H1 (cell line): ENCODE measurements around the gene DDX53. TPM values are rescaled to one million over a fixed set of nuclear protein-coding genes. Genes with fewer than 3 reads are reported as not detected.

ENCODE experiments used
- CTCF ChIA-PET: fragments of 300-600 bp; sonication (Branson Sonifier 250); formaldehyde crosslinking; loops from one replicate; lab custom pipeline; 2021; ENCODE audit not compliant: partially characterized antibody; lab: Charles Lee
- POLR2A ChIA-PET: fragments of 300-600 bp; sonication (Branson Sonifier 250); formaldehyde crosslinking; loops from one replicate; lab custom pipeline; 2021; ENCODE audit warnings: inconsistent platforms; ENCODE audit not compliant: partially characterized antibody; lab: Charles Lee
- DNase-seq, 2 experiments: peaks; one replicate each; pipeline versions ENCODE4 v3.0.0 to v3.0.0-alpha.2; 2010 to 2022; ENCODE audit warnings: low spot score in 2 of 2, low read depth in 1 of 2, mixed read lengths in 1 of 2
- FAIRE-seq: peaks from 2 replicates; lab custom pipeline; 2011; peaks lifted over from hg19 to GRCh38; lab: Jason Lieb, UNC
- H2AFZ ChIP-seq: 2 replicates; pipeline ENCODE4 v1.8.1; 2012; ENCODE audit warnings: low read length, inconsistent platforms
- H2AK5ac ChIP-seq: 2 replicates; pipeline ENCODE4 v1.6.1; 2013; ENCODE audit warnings: low read depth, low read length
- H2BK120ac ChIP-seq: replicated peaks from 2 replicates; pipeline ENCODE3; 2013; ENCODE audit warnings: low read depth, low read length, inconsistent platforms
- H2BK12ac ChIP-seq: 2 replicates; pipeline ENCODE4 v1.6.1; 2013; ENCODE audit warnings: low read depth, low read length
- H2BK15ac ChIP-seq: 2 replicates; pipeline ENCODE4 v1.6.1; 2013; ENCODE audit warnings: low read length
- H2BK20ac ChIP-seq: 2 replicates; pipeline ENCODE4 v1.6.1; 2013; ENCODE audit warnings: low read length
- H2BK5ac ChIP-seq: 2 replicates; pipeline ENCODE4 v1.6.1; 2013; ENCODE audit warnings: low read depth, low read length
- H3K14ac ChIP-seq: 2 replicates; pipeline ENCODE4 v1.6.1; 2013; ENCODE audit warnings: inconsistent platforms; ENCODE audit not compliant: insufficient read length
- H3K18ac ChIP-seq: 2 replicates; pipeline ENCODE4 v1.6.1; 2013; ENCODE audit warnings: low read length; ENCODE audit errors: extremely low read depth
- H3K23ac ChIP-seq: 2 replicates; pipeline ENCODE4 v1.6.1; 2013; ENCODE audit warnings: inconsistent platforms; ENCODE audit not compliant: insufficient read length
- H3K23me2 ChIP-seq: 2 replicates; pipeline ENCODE4 v1.6.1; 2013; ENCODE audit warnings: low read depth, low read length
- H3K27ac ChIP-seq: 2 replicates; pipeline ENCODE4 v1.6.1; 2011; ENCODE audit warnings: low read depth, low read length, inconsistent platforms
- H3K27me3 ChIP-seq, 4 experiments: replicated peaks in 1 of 4; 1 replicate in 1 of 4; 2 replicates in 3 of 4; pipeline versions ENCODE4 v1.6.1 to v1.8.1; 2011 to 2013; ENCODE audit warnings: low read length in 3 of 4, mild to moderate bottlenecking in 3 of 4, inconsistent platforms in 2 of 4, mixed read lengths in 2 of 4, moderate library complexity in 1 of 4; ENCODE audit not compliant: control insufficient read depth in 3 of 4, insufficient read depth in 3 of 4; ENCODE audit errors: extremely low read depth in 1 of 4
- H3K36me3 ChIP-seq, 4 experiments: 2 replicates each; pipeline versions ENCODE4 v1.6.1 to v1.8.1; 2011 to 2013; ENCODE audit warnings: mild to moderate bottlenecking in 4 of 4, low read length in 3 of 4, moderate library complexity in 2 of 4, control low read depth in 1 of 4, inconsistent platforms in 1 of 4; ENCODE audit not compliant: insufficient read depth in 4 of 4, control insufficient read depth in 2 of 4
- H3K4ac ChIP-seq: replicated peaks from 2 replicates; pipeline ENCODE3; 2013; ENCODE audit warnings: low read length, low read depth, mixed read lengths, inconsistent platforms; ENCODE audit not compliant: insufficient read length
- H3K4me1 ChIP-seq, 4 experiments: replicated peaks in 1 of 4; 1 replicate in 1 of 4; 2 replicates in 3 of 4; pipeline versions ENCODE4 v1.6.1 to v1.8.1; 2011 to 2013; ENCODE audit warnings: low read length in 3 of 4, inconsistent platforms in 2 of 4, mixed read lengths in 1 of 4; ENCODE audit not compliant: insufficient read depth in 4 of 4, control insufficient read depth in 3 of 4
- H3K4me2 ChIP-seq, 2 experiments: 2 replicates each; pipeline versions ENCODE4 v1.6.1 to v1.8.1; 2011 to 2013; ENCODE audit warnings: low read depth in 2 of 2, low read length in 2 of 2, control low read depth in 1 of 2, inconsistent platforms in 1 of 2, mild to moderate bottlenecking in 1 of 2; ENCODE audit not compliant: insufficient read depth in 1 of 2
- H3K4me3 ChIP-seq, 4 experiments: fragments of 200-600, 300-600 bp in 1 of 4; sonication (generic), shearing (Covaris generic), sonication (Bioruptor Twin) in 1 of 4; 2 replicates each; pipeline versions ENCODE4 v1.5.1 to v1.8.1; 2011 to 2016; ENCODE audit warnings: low read length in 4 of 4, low read depth in 3 of 4, control low read depth in 2 of 4, inconsistent platforms in 2 of 4, mild to moderate bottlenecking in 2 of 4, mixed read lengths in 1 of 4, moderate library complexity in 1 of 4; ENCODE audit not compliant: insufficient read depth in 2 of 4; ENCODE audit errors: extremely low read depth in 1 of 4
- H3K56ac ChIP-seq: replicated peaks from 2 replicates; pipeline ENCODE3; 2013; ENCODE audit warnings: low read depth, mild to moderate bottlenecking, mixed read lengths, low read length, inconsistent platforms; ENCODE audit not compliant: insufficient read length
- H3K79me1 ChIP-seq: 2 replicates; pipeline ENCODE4 v1.6.1; 2013; ENCODE audit warnings: low read depth, low read length, control low read depth
- H3K79me2 ChIP-seq, 2 experiments: 2 replicates each; pipeline versions ENCODE4 v1.6.1 to v1.8.1; 2012 to 2013; ENCODE audit warnings: low read length in 2 of 2, mild to moderate bottlenecking in 2 of 2, inconsistent platforms in 1 of 2; ENCODE audit not compliant: insufficient read depth in 2 of 2, control insufficient read depth in 1 of 2
- H3K9ac ChIP-seq, 4 experiments: replicated peaks in 1 of 4; 1 replicate in 1 of 4; 2 replicates in 3 of 4; pipeline versions ENCODE4 v1.6.1 to v1.8.1; 2011 to 2013; ENCODE audit warnings: low read depth in 3 of 4, low read length in 3 of 4, control low read depth in 2 of 4, mild to moderate bottlenecking in 2 of 4, moderate library complexity in 2 of 4, inconsistent platforms in 1 of 4; ENCODE audit errors: extremely low read depth in 1 of 4
- H3K9me3 ChIP-seq, 2 experiments: 2 replicates each; pipeline versions ENCODE4 v1.6.1 to v1.8.1; 2012 to 2013; ENCODE audit warnings: mild to moderate bottlenecking in 2 of 2, moderate library complexity in 2 of 2, control low read depth in 1 of 2, inconsistent platforms in 1 of 2, low read depth in 1 of 2, low read length in 1 of 2, mixed read lengths in 1 of 2; ENCODE audit not compliant: insufficient read depth in 2 of 2
- H4K20me1 ChIP-seq, 2 experiments: replicated peaks in 1 of 2; 2 replicates each; pipeline versions ENCODE3 to v1.8.1; 2011 to 2013; ENCODE audit warnings: inconsistent platforms in 2 of 2, low read length in 2 of 2, mild to moderate bottlenecking in 1 of 2; ENCODE audit not compliant: insufficient read depth in 2 of 2, control insufficient read depth in 1 of 2
- H4K5ac ChIP-seq: 2 replicates; pipeline ENCODE4 v1.6.1; 2013; ENCODE audit warnings: low read length, low read depth, mixed read lengths, inconsistent platforms; ENCODE audit not compliant: insufficient read length
- H4K8ac ChIP-seq: 2 replicates; pipeline ENCODE4 v1.8.0; 2013; ENCODE audit warnings: mild to moderate bottlenecking, moderate library complexity, low read length, inconsistent platforms; ENCODE audit not compliant: insufficient read depth; ENCODE audit errors: extremely low read depth
- H4K91ac ChIP-seq: replicated peaks from 2 replicates; pipeline ENCODE3; 2013; ENCODE audit warnings: low read length, mixed read lengths, inconsistent platforms; ENCODE audit not compliant: insufficient read length
- CBX5 ChIP-seq: fragments of 300-800, 300-1000 bp; sonication (generic); IDR thresholded peaks from 2 replicates; pipeline ENCODE4 v1.7.1; 2016; ENCODE audit warnings: antibody characterized with exemption, low read length, low read depth
- CHD1 ChIP-seq: IDR thresholded peaks from 2 replicates; pipeline ENCODE4 v1.6.1; 2012; ENCODE audit warnings: low read depth, low read length, improper control_type of control experiment
- CTBP2 ChIP-seq: IDR thresholded peaks from 2 replicates; pipeline ENCODE4 v1.7.0; 2011; ENCODE audit warnings: borderline replicate concordance, mild to moderate bottlenecking, moderate library complexity, mixed read lengths, low read length; ENCODE audit not compliant: insufficient read depth, insufficient read length
- CTCF ChIP-seq, 3 experiments: IDR thresholded peaks; 1 replicate in 2 of 3; 2 replicates in 1 of 3; pipeline versions ENCODE4 v1.5.1 to v1.6.1; 2011; ENCODE audit warnings: low read length in 3 of 3, mild to moderate bottlenecking in 3 of 3, inconsistent platforms in 2 of 3, low read depth in 1 of 3, moderate library complexity in 1 of 3; ENCODE audit not compliant: insufficient read depth in 1 of 3; ENCODE audit errors: control extremely low read depth in 1 of 3
- FOSL1 ChIP-seq: IDR thresholded peaks from 2 replicates; pipeline ENCODE4 v1.6.1; 2011; ENCODE audit warnings: mild to moderate bottlenecking, low read depth, low read length, moderate library complexity; ENCODE audit not compliant: insufficient read depth
- GABPA ChIP-seq: IDR thresholded peaks from 2 replicates; pipeline ENCODE4 v1.6.1; 2011; ENCODE audit warnings: mild to moderate bottlenecking, low read length, moderate library complexity, borderline replicate concordance; ENCODE audit not compliant: insufficient read depth
- HDAC6 ChIP-seq: IDR thresholded peaks from one replicate; pipeline ENCODE4 v1.7.1; 2012; ENCODE audit warnings: low read depth, mild to moderate bottlenecking, inconsistent platforms, low read length, moderate library complexity
- MAFK ChIP-seq: IDR thresholded peaks from 2 replicates; pipeline ENCODE4 v1.6.1; 2012; ENCODE audit warnings: low read depth, mild to moderate bottlenecking, improper control_type of control experiment, low read length
- NANOG ChIP-seq: IDR thresholded peaks from 2 replicates; pipeline ENCODE4 v1.6.1; 2011; ENCODE audit warnings: low read length, low read depth, mild to moderate bottlenecking, inconsistent platforms; ENCODE audit not compliant: insufficient read depth, poor library complexity, severe bottlenecking
- TAF7 ChIP-seq: optimal IDR thresholded peaks from 2 replicates; pipeline ENCODE3; 2011; ENCODE audit warnings: low read depth, mild to moderate bottlenecking, inconsistent platforms, low read length, moderate library complexity, borderline replicate concordance
- YY1 ChIP-seq: IDR thresholded peaks from 2 replicates; pipeline ENCODE4 v1.6.1; 2011; ENCODE audit warnings: low read depth, mild to moderate bottlenecking, low read length
- WGBS, 2 experiments: shearing (Covaris generic) in 1 of 2; methylation state at CpG; one replicate each; pipeline versions ENCODE4 v1.1.6 to v1.1.7; 2013 to 2015; ENCODE audit warnings: low lambda C conversion rate in 2 of 2, mixed read lengths in 2 of 2, inconsistent platforms in 1 of 2, low coverage in 1 of 2, missing lambda C conversion rate in 1 of 2; ENCODE audit not compliant: insufficient replicate concordance in 2 of 2, insufficient coverage in 1 of 2, insufficient read length in 1 of 2; ENCODE audit errors: extremely low coverage in 1 of 2, missing lambda C conversion rate in 1 of 2; 5-methylcytosine and 5-hydroxymethylcytosine counted together
- polyA plus RNA-seq, 7 experiments: library from polyadenylated mRNA; depleted of rRNA in 3 of 7; stranded (reverse) in 5 of 7; unstranded in 2 of 7; fragments of >200 nt in 5 of 7; fragments of 200-250 nt in 2 of 7; gene quantifications; 1 replicate in 5 of 7; 2 replicates in 1 of 7; 4 replicates in 1 of 7; pipeline versions ENCODE4 v1.2.1 to v1.2.3, GENCODE V29; 2011 to 2013; ENCODE audit warnings: missing spikeins in 2 of 7, mixed read lengths in 2 of 7
- total RNA-seq: library from RNA; stranded (reverse); fragmentation: NEBNext Ultra II Directional; extraction: Animal tissue kit (Norgen Biotek cat#: 25700); gene quantifications from 2 replicates; pipeline ENCODE4 v1.2.1, GENCODE V29; 2021

The DDX53 gene
- total and polyA plus RNA-seq, 2 of the 8 experiments (the other 6 are each of a cell fraction or from before 2014, with no cell fraction given), result not detected

- no peaks in the 10 kb centered on the region for H3K9me3 ChIP-seq
- H3K14ac ChIP-seq, result no peak overlapping the region
- no peak overlapping the region for H3K4ac ChIP-seq
- no peak overlapping the region for H2BK20ac ChIP-seq
- no peak overlapping the region for H2BK5ac ChIP-seq
- ChIA-PET CTCF (no interaction called here), POLR2A (no interaction called here)
- no peak overlapping the region for H3K9ac ChIP-seq
- no peak overlapping the region for H2BK120ac ChIP-seq
- no peaks in the 10 kb centered on the region for H3K36me3 ChIP-seq
- H3K4me2 ChIP-seq, result no peak overlapping the region
- H3K79me2 ChIP-seq, result no peaks in the 10 kb centered on the region
- H2BK12ac ChIP-seq, result no peak overlapping the region
- no peak overlapping the region for H3K23ac ChIP-seq
- H3K27ac ChIP-seq, result no peak overlapping the region
- no peak overlapping the region for H2AK5ac ChIP-seq
- FAIRE-seq (no peak), DNase-seq (no peak)
- H4K20me1 ChIP-seq, result no peaks in the 10 kb centered on the region
- H3K4me1 ChIP-seq, result no peaks in the 10 kb centered on the region
- H3K79me1 ChIP-seq, result no peaks in the 10 kb centered on the region
- H4K5ac ChIP-seq, result no peak overlapping the region
- no peak overlapping the region for H4K8ac ChIP-seq
- H3K4me3 ChIP-seq, result no peak overlapping the region
- TF ChIP-seq MAFK (no peak), CBX5 (no peak), GABPA (no peak), HDAC6 (no peak), NANOG (no peak), TAF7 (no peak), CTCF (IDR thresholded peaks at IDR 0.05; ENCODE audit: control extremely low read depth in 1 of 3, insufficient read depth in 1 of 3, low read depth in 1 of 3, low read length in 3 of 3) (no peak), YY1 (no peak), FOSL1 (no peak), CTBP2 (no peak), CHD1 (no peak)
- H2AFZ ChIP-seq, result no peak overlapping the region
- no peaks in the 10 kb centered on the region for H3K27me3 ChIP-seq
- H3K56ac ChIP-seq, result no peak overlapping the region
- no peak overlapping the region for H2BK15ac ChIP-seq
- H3K23me2 ChIP-seq, result no peaks in the 10 kb centered on the region
- 96% methylated on average over 2 of the region's 2 CpGs; no CpG with 5 or more reads in 1 of the 2 experiments for WGBS, 2 experiments
- H3K18ac ChIP-seq, result no peak overlapping the region
- H4K91ac ChIP-seq, result no peak overlapping the region
Measured at GRCh38 chrX:22958250-22958649, 41.5 kb upstream of the DDX53 start.
